ENCODE results near the gene SYNE2.

DNA sequence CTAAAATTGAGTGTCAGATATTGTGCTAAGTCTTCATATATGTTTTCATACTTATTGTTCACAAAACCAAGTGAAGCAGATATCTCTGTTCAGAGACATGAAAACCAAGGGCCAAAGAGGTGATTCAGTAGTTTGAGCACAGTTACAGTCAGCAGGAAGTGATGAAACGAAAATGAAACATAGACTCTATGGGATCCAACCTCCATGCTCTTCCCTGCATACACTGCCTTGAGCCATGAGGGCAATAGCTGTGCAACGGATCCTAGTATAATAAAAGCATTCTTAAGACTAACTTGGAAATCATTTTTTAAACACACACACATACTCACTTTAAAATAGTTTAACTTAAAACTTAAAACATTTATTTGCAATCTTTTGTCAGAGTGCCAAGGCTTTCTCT lies 413.4 kb downstream of the SYNE2 start:
- TF ChIP-seq TAF1 (IDR thresholded peaks at IDR 0.05; ENCODE audit: low read depth) (no peak), EZH2 (IDR thresholded peaks at IDR 0.05; ENCODE audit: borderline replicate concordance, insufficient read depth, low read length, poor library complexity, severe bottlenecking) (no peak), EP300 (conservative IDR thresholded peaks at IDR 0.05; ENCODE audit: poor library complexity, severe bottlenecking) (no peak), SMC3 (conservative IDR thresholded peaks at IDR 0.05; ENCODE audit: poor library complexity) (no peak), MXI1 (conservative IDR thresholded peaks at IDR 0.05; ENCODE audit: poor library complexity, severe bottlenecking) (no peak)
- TF ChIP-seq, protein P1, sequence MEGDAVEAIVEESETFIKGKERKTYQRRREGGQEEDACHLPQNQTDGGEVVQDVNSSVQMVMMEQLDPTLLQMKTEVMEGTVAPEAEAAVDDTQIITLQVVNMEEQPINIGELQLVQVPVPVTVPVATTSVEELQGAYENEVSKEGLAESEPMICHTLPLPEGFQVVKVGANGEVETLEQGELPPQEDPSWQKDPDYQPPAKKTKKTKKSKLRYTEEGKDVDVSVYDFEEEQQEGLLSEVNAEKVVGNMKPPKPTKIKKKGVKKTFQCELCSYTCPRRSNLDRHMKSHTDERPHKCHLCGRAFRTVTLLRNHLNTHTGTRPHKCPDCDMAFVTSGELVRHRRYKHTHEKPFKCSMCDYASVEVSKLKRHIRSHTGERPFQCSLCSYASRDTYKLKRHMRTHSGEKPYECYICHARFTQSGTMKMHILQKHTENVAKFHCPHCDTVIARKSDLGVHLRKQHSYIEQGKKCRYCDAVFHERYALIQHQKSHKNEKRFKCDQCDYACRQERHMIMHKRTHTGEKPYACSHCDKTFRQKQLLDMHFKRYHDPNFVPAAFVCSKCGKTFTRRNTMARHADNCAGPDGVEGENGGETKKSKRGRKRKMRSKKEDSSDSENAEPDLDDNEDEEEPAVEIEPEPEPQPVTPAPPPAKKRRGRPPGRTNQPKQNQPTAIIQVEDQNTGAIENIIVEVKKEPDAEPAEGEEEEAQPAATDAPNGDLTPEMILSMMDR (IDR thresholded peaks at IDR 0.05; ENCODE audit: poor library complexity, severe bottlenecking), result no peak
- TF ChIP-seq, protein P2, sequence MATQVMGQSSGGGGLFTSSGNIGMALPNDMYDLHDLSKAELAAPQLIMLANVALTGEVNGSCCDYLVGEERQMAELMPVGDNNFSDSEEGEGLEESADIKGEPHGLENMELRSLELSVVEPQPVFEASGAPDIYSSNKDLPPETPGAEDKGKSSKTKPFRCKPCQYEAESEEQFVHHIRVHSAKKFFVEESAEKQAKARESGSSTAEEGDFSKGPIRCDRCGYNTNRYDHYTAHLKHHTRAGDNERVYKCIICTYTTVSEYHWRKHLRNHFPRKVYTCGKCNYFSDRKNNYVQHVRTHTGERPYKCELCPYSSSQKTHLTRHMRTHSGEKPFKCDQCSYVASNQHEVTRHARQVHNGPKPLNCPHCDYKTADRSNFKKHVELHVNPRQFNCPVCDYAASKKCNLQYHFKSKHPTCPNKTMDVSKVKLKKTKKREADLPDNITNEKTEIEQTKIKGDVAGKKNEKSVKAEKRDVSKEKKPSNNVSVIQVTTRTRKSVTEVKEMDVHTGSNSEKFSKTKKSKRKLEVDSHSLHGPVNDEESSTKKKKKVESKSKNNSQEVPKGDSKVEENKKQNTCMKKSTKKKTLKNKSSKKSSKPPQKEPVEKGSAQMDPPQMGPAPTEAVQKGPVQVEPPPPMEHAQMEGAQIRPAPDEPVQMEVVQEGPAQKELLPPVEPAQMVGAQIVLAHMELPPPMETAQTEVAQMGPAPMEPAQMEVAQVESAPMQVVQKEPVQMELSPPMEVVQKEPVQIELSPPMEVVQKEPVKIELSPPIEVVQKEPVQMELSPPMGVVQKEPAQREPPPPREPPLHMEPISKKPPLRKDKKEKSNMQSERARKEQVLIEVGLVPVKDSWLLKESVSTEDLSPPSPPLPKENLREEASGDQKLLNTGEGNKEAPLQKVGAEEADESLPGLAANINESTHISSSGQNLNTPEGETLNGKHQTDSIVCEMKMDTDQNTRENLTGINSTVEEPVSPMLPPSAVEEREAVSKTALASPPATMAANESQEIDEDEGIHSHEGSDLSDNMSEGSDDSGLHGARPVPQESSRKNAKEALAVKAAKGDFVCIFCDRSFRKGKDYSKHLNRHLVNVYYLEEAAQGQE (IDR thresholded peaks at IDR 0.05; ENCODE audit: borderline replicate concordance), result no peak

Measured in neural cell (in vitro differentiated cells).